Measurements from ENCODE around the gene FOXP1.

Gene FOXP1

DNA sequence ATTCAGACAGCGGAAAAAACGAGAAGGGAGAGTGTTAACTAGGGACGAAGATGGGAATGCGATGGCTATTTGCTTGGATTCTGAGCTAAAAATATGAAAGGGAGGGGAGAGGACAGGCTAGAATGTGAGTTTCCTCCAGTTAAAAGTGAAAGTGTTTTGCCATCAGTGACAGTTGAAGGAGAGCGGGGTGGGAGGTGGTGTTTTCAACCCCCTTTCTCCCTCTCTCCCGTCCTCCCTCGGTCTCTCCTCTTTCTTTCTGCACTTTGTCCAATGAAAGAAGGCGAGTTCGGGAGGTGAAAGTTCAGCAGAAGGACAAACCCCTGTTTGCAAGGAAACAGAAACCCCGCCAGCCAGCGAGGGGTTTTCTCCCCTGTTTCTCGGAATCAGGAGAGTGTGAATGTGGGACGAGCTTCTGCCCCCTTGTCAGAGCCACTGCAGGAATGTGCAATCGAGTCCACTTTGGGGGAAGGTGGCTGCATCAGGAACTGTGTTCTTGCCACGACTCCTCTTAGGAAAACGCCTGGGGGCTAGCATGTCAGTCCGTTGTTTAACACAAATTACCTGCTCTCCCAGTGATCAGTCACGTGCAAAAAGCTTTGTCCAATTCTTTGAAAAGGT is 975 bp upstream of the FOXP1 start:
- DNase-seq (ENCODE audit: low read depth): peak; percentile 49
- TF ChIP-seq, protein P1, sequence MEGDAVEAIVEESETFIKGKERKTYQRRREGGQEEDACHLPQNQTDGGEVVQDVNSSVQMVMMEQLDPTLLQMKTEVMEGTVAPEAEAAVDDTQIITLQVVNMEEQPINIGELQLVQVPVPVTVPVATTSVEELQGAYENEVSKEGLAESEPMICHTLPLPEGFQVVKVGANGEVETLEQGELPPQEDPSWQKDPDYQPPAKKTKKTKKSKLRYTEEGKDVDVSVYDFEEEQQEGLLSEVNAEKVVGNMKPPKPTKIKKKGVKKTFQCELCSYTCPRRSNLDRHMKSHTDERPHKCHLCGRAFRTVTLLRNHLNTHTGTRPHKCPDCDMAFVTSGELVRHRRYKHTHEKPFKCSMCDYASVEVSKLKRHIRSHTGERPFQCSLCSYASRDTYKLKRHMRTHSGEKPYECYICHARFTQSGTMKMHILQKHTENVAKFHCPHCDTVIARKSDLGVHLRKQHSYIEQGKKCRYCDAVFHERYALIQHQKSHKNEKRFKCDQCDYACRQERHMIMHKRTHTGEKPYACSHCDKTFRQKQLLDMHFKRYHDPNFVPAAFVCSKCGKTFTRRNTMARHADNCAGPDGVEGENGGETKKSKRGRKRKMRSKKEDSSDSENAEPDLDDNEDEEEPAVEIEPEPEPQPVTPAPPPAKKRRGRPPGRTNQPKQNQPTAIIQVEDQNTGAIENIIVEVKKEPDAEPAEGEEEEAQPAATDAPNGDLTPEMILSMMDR (IDR thresholded peaks at IDR 0.05; ENCODE audit: insufficient read depth, low read depth, low read length, missing control alignments): no peak
- H3K4me3 ChIP-seq (ENCODE audit: low read length): peak overlapping the region; percentile 72

DNA sequence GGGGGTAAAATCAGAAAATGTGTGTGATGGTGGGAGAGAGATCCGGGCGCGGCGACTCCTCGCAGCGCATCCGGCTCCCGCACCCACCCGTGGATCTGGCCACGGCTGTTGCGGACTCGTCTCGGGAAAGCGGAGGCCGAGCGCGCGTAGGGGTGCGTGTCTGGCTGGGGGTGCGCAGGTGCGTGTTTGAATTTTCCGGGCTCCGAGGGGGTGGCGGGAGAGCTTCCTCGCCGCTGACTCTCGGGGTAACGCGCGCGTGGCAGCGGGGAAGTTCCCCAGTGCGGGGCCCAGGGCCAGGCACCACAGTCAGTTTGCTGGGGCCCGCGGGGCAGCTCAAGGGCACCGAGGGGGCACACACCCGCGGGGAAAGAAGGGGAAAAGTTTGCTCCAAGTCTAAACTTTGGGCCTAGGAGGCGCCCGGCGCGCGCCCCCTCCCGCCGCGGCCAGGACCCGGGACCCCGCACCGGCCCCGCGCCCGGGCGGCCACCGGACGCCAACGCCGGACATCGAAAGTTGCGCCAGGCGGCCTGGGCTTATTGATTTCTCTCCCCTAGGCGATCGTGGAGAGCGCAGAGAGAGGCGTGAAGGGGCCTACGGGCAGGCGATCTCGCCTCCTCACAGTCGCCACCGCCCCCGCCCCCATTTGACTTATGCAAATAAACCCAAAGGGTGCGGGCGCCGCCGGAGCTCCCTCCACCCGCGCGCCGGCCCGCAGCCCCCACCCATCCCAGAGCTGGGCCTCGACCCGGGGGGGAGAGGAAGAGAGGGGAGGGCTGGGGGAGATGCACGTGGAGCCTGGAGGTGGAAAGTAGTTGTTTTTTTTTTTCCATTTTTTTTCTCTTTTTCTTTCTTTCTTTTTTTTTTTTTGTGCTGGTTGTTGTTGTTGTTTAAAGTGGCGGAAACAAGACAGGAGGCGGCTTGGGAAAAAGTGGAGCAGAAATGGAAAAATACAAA is 639 bp downstream of the FOXP1 start:
- TF ChIP-seq, protein P1 (IDR thresholded peaks at IDR 0.05; ENCODE audit: insufficient read depth, low read depth, low read length, missing control alignments): no peak
- peak; percentile 56 for DNase-seq (ENCODE audit: low read depth)
- peak overlapping the region; percentile 72 for H3K4me3 ChIP-seq (ENCODE audit: low read length)

DNA sequence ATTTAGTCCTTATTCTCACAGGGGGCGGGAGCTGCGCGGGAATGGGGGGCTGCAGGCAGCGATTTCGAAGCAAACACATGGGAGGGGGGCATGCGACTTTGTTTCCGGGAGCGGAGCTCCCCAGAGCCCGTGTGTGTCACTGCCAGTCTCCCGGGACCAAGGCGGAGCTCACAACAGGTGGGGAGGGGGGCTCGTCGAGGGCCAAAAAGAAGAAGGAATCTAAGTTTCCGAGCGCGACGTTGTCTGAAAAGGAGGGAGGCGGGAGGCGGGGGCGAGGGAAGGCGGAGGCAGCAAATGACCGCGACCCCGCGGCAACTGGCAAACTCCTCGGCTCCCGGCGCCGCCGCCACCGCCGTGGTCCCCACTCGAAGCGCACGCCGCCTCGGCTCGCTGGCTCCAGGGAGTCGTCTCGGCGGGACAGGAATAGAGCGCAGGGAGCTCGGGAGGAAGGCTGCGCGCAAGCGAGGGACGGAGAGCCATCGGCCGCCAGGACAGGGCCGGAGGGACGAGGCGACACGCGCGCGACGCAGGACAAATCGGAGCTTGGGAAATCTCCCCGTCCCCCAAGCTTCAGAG is 1.4 kb downstream of the FOXP1 start:
- DNase-seq (ENCODE audit: low read depth): peak; percentile 34
- TF ChIP-seq, protein P1 (IDR thresholded peaks at IDR 0.05; ENCODE audit: insufficient read depth, low read depth, low read length, missing control alignments): no peak
- H3K4me3 ChIP-seq (ENCODE audit: low read length): peak overlapping the region; percentile 72

DNA sequence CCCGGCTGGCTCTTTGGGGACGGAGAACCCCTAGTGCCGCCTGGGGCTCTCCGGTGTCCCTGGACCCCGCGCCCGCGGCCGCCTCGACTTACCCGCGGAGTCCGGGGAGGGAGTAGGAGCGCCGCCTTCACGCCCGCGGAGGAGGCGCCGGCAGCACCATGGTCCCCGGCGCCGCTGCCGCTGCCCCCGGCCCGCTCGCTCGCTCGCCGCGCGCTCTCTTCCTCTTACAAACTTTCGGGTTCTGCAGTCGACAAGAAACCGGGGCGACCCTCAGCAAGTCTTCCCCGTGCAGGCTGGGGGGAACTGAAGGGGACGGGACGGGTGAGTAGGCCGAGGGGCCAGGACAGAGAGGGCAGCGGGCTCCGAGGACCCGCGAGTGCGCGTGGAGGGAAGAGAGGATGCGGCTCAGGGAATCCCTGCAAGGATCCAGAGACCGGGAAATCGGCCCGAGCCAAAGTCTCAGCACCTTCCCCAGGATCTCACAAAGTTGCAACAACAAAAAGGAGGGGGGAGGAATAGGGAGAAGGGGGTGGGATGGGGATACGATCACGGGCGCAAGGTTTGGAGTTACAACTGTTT is 2.0 kb downstream of the FOXP1 start:
- TF ChIP-seq, protein P1 (IDR thresholded peaks at IDR 0.05; ENCODE audit: insufficient read depth, low read depth, low read length, missing control alignments): no peak
- peak overlapping the region; percentile 72 for H3K4me3 ChIP-seq (ENCODE audit: low read length)
- DNase-seq (ENCODE audit: low read depth): peak; percentile 30

DNA sequence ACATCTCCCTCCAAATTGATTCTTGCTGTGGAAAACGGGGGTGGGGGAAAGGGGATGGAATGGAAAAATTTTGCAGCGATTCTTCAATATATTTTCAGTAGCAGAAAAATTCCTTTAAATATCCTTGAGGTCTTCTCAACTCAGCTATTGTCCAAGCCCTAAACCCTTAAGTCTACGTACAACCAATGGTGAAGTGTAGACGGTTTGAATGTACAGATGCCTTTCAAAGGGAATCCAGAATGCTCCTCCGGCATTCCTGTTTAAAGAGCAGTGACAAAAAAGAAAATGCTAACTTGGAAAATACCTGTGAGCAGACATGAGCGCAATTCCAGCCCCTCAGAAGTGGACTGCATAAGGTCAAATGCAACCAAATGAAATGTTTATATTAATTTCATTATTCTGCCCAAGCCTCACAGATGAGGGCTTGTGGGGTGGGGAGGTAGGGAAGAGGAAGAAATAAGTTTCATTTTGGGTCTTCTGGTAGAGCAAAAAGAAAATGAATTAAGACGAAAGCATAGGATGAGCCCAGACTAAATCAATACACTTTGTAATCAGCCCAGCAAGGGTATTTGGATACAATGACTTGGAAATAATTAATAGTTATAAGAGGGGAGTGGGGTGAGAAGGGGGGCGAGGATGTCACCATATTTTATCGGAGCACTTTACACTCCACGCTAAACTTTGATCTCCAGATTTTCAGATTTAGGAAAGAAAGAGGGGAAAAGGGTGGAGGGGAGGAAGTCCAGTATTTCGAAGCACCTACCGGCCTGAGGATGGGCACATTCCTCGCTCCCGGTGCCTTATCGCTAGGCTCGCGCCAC is 2.7 kb downstream of the FOXP1 start:
- DNase-seq (ENCODE audit: low read depth): peak; percentile 11
- H3K4me3 ChIP-seq (ENCODE audit: low read length): peak overlapping the region; percentile 72
- TF ChIP-seq, protein P1 (IDR thresholded peaks at IDR 0.05; ENCODE audit: insufficient read depth, low read depth, low read length, missing control alignments): no peak

DNA sequence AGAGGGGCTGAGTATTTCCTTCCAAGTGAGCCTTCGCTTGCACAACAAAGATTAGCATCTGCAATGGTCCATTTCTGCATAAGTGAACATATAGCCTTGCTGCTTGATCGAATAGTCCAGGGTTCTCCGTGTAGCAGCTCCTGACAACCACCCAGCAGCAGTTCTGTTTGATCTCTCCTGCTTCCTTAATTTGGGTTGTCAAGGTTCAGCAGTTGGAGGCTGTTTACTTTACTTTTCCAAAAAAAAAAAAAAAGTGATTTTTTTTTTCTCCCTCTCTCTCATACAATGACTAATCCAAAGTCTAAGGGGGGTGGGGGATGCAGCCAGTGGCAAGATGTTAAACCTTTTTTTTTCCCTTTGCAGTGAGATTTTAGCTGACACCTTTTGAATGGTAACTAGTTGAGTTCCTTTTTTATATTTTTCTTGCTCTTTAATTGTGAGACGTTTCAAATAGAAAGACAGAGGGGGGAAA is 3.6 kb downstream of the FOXP1 start:
- H3K4me3 ChIP-seq (ENCODE audit: low read length): no peak overlapping the region
- TF ChIP-seq, protein P1 (IDR thresholded peaks at IDR 0.05; ENCODE audit: insufficient read depth, low read depth, low read length, missing control alignments): no peak
- peak; percentile 30 for DNase-seq (ENCODE audit: low read depth)

Measured in epithelial cell of esophagus (primary cell).